MM.1S (cell line): ENCODE measurements around the gene RNF212B.
"Not testable (repeated sequence)": the region's sequence is repeated elsewhere in the genome, so short reads cannot be mapped to it uniquely, and the experiment has no call there.

Experiments
- DNase-seq: peaks from one replicate; pipeline ENCODE4 v3.0.0-alpha.2; 2015
- H2AFZ ChIP-seq: fragments of 300-600 bp; sonication (generic); 2 replicates; pipeline ENCODE4 v1.6.0; 2016; ENCODE audit warnings: antibody characterized with exemption, low read length
- H3F3A ChIP-seq: fragments of 300-600 bp; sonication (generic); 2 replicates; pipeline ENCODE4 v1.6.1; 2016; ENCODE audit warnings: mild to moderate bottlenecking, antibody characterized with exemption, low read length, moderate library complexity, mixed read lengths; ENCODE audit not compliant: insufficient read depth
- H3K27ac ChIP-seq: fragments of 300-600 bp; sonication (generic); 2 replicates; pipeline ENCODE4 v1.5.1; 2016; ENCODE audit warnings: mild to moderate bottlenecking, low read length
- H3K27me3 ChIP-seq: fragments of 300-600 bp; sonication (generic); replicated peaks from 2 replicates; pipeline ENCODE4 v1.6.0; 2016; ENCODE audit warnings: low read length; ENCODE audit not compliant: insufficient read depth
- H3K36me3 ChIP-seq: fragments of 300-600 bp; sonication (generic); replicated peaks from 2 replicates; pipeline ENCODE4 v1.6.1; 2016; ENCODE audit warnings: mild to moderate bottlenecking, low read length, mixed read lengths; ENCODE audit not compliant: insufficient read depth
- H3K4me1 ChIP-seq: fragments of 300-600 bp; sonication (generic); 2 replicates; pipeline ENCODE4 v1.6.1; 2016; ENCODE audit warnings: low read length, mixed read lengths
- H3K4me2 ChIP-seq: fragments of 300-600 bp; sonication (generic); 2 replicates; pipeline ENCODE4 v1.6.0; 2016; ENCODE audit warnings: low read depth, low read length
- H3K4me3 ChIP-seq: fragments of 300-600 bp; sonication (generic); 2 replicates; pipeline ENCODE4 v1.5.1; 2016; ENCODE audit warnings: low read length, mixed read lengths
- H3K79me2 ChIP-seq: fragments of 300-600 bp; sonication (generic); 2 replicates; pipeline ENCODE4 v1.6.1; 2016; ENCODE audit warnings: mixed run types, low read length, mixed read lengths
- H3K9ac ChIP-seq: fragments of 300-600 bp; sonication (generic); 2 replicates; pipeline ENCODE4 v1.6.1; 2016; ENCODE audit warnings: low read length, mixed read lengths
- H3K9me2 ChIP-seq: fragments of 300-600 bp; sonication (generic); replicated peaks from 2 replicates; pipeline ENCODE4 v1.6.1; 2016; ENCODE audit warnings: mild to moderate bottlenecking, low read length, mixed read lengths; ENCODE audit not compliant: insufficient read depth
- H3K9me3 ChIP-seq: fragments of 300-600 bp; sonication (generic); replicated peaks from 2 replicates; pipeline ENCODE4 v1.6.1; 2016; ENCODE audit warnings: mild to moderate bottlenecking, low read length, mixed read lengths; ENCODE audit not compliant: insufficient read depth
- H4K20me1 ChIP-seq: fragments of 300-600 bp; sonication (generic); 2 replicates; pipeline ENCODE4 v1.6.1; 2016; ENCODE audit warnings: mild to moderate bottlenecking, low read length, moderate library complexity, mixed read lengths; ENCODE audit not compliant: insufficient read depth
- EZH2 ChIP-seq: fragments of 300-600 bp; sonication (generic); optimal IDR thresholded peaks from 2 replicates; pipeline ENCODE3; 2017; ENCODE audit warnings: low read depth, mild to moderate bottlenecking, antibody characterized with exemption, low read length, mixed read lengths
- EZH2phosphoT487 ChIP-seq: fragments of 300-600 bp; sonication (generic); IDR thresholded peaks from 2 replicates; pipeline ENCODE4 v1.6.1; 2018; ENCODE audit warnings: antibody characterized with exemption, low read length
- TF ChIP-seq, protein P1 (sequence below): fragments of 300-600 bp; sonication (generic); IDR thresholded peaks from 2 replicates; pipeline ENCODE4 v1.5.1; 2016; ENCODE audit warnings: antibody characterized with exemption, low read length, mixed read lengths

RNF212B gene

DNA sequence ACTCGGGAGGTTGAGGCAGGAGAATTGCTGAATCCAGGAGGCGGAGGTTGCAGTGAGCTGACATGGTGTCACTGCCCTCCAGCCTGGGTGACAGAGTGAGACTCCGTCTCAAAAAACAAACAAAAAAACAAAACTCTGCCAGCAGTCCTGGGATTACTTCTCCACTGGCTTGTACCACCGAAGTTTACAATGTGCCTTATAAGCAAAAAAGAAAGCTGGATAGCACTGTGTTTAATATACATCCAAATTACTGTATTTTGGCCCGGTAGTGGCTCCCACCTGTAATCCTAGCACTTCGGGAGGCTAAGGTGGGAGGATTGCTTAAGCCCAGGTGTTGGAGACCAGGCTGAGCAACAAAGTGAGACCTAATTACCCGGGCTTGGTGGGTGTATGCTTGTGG is 31.5 kb downstream of the RNF212B start:
- no peaks in the 10 kb centered on the region for H3F3A ChIP-seq
- H3K9ac ChIP-seq, result no peak overlapping the region
- no peaks in the 10 kb centered on the region for H3K9me2 ChIP-seq
- H4K20me1 ChIP-seq, result no peaks in the 10 kb centered on the region
- no peaks in the 10 kb centered on the region for H3K79me2 ChIP-seq
- H3K4me3 ChIP-seq, result no peak overlapping the region
- DNase-seq, result no peak
- H3K36me3 ChIP-seq, result no peaks in the 10 kb centered on the region
- no peak overlapping the region for H3K4me2 ChIP-seq
- H3K27me3 ChIP-seq, result no peaks in the 10 kb centered on the region
- no peak overlapping the region for H2AFZ ChIP-seq
- no peak for TF ChIP-seq EZH2phosphoT487
- H3K9me3 ChIP-seq, result no peaks in the 10 kb centered on the region
- H3K27ac ChIP-seq, result no peak overlapping the region
- H3K4me1 ChIP-seq, result no peaks in the 10 kb centered on the region

DNA sequence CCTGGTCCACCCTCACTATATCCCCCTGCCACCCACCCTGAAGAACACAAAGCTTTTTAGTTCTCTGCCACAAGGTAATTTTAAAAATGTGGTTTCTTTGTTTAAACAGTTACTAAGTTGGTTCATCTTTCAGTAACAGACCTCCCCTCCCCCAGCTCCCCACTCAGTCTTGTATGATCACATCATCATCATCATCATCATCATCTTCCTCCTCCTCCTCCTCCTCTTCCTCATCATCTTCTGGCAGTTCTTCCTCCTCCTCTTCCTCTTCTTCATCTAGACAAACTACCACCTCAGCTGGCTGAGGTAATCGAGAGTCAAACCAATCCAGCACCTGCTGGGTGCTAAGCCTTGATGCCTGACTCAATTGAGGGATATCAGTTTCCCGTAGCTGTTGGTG is 37.7 kb downstream of the RNF212B start:
- H3K27me3 ChIP-seq, result no peaks in the 10 kb centered on the region
- no peak overlapping the region for H3K4me2 ChIP-seq
- TF ChIP-seq EZH2 (no peak), EZH2phosphoT487 (no peak)
- TF ChIP-seq, protein P1, sequence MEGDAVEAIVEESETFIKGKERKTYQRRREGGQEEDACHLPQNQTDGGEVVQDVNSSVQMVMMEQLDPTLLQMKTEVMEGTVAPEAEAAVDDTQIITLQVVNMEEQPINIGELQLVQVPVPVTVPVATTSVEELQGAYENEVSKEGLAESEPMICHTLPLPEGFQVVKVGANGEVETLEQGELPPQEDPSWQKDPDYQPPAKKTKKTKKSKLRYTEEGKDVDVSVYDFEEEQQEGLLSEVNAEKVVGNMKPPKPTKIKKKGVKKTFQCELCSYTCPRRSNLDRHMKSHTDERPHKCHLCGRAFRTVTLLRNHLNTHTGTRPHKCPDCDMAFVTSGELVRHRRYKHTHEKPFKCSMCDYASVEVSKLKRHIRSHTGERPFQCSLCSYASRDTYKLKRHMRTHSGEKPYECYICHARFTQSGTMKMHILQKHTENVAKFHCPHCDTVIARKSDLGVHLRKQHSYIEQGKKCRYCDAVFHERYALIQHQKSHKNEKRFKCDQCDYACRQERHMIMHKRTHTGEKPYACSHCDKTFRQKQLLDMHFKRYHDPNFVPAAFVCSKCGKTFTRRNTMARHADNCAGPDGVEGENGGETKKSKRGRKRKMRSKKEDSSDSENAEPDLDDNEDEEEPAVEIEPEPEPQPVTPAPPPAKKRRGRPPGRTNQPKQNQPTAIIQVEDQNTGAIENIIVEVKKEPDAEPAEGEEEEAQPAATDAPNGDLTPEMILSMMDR, result no peak
- H3K36me3 ChIP-seq, result no peaks in the 10 kb centered on the region
- H3F3A ChIP-seq, result no peaks in the 10 kb centered on the region
- no peak for DNase-seq
- no peaks in the 10 kb centered on the region for H3K79me2 ChIP-seq
- no peak overlapping the region for H3K4me3 ChIP-seq
- no peak overlapping the region for H3K9ac ChIP-seq
- H4K20me1 ChIP-seq, result no peaks in the 10 kb centered on the region
- H3K9me2 ChIP-seq, result no peaks in the 10 kb centered on the region
- H3K4me1 ChIP-seq, result no peaks in the 10 kb centered on the region
- no peak overlapping the region for H3K27ac ChIP-seq
- no peak overlapping the region for H2AFZ ChIP-seq
- H3K9me3 ChIP-seq, result no peaks in the 10 kb centered on the region

GRCh38 chr14:23277189-23277588 is 39.5 kb downstream of the RNF212B start:
- TF ChIP-seq, protein P1, result no peak
- TF ChIP-seq EZH2phosphoT487 (no peak), EZH2 (no peak)
- Histone ChIP-seq H3K9me2 (no peaks in the 10 kb centered on the region), H3K27me3 (no peaks in the 10 kb centered on the region), H4K20me1 (no peaks in the 10 kb centered on the region), H3K4me1 (no peaks in the 10 kb centered on the region), H3K36me3 (no peaks in the 10 kb centered on the region), H3K4me2 (no peak overlapping the region), H3K9ac (no peak overlapping the region), H3K79me2 (no peaks in the 10 kb centered on the region), H3K27ac (no peak overlapping the region), H3K4me3 (no peak overlapping the region), H2AFZ (no peak overlapping the region), H3K9me3 (no peaks in the 10 kb centered on the region), H3F3A (no peaks in the 10 kb centered on the region)
- no peak for DNase-seq

DNA sequence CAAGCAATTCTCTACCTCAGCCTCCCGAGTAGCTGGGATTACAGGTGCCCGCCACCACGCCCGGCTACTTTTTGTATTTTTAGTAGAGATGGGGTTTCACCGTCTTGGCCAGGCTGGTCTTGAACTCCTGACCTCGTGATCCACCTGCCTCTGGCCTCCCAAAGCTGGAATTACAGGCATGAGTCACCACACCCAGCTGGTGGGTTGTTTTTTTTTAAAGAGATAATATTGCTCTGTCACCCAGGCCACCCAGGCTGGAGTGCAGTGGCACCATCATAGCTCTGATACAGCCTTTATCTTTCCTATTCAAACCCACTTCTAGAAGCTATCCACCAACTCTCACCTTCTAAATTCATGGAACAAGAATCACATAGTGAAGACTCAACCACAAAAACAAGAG is 40.2 kb downstream of the RNF212B start:
- H3K36me3 ChIP-seq, result not testable (repeated sequence)

More for the DNA sequence above, 40.2 kb downstream of the RNF212B start:
- H3K27ac ChIP-seq, H3K79me2 ChIP-seq, H3K9me2 ChIP-seq, H3K4me2 ChIP-seq, H3K4me3 ChIP-seq, H2AFZ ChIP-seq, H3K27me3 ChIP-seq, DNase-seq, H3K4me1 ChIP-seq, H4K20me1 ChIP-seq, H3K9me3 ChIP-seq, H3K9ac ChIP-seq, H3F3A ChIP-seq: not testable (repeated sequence)
